Measurements from ENCODE around the gene PROC.

PROC gene

DNA sequence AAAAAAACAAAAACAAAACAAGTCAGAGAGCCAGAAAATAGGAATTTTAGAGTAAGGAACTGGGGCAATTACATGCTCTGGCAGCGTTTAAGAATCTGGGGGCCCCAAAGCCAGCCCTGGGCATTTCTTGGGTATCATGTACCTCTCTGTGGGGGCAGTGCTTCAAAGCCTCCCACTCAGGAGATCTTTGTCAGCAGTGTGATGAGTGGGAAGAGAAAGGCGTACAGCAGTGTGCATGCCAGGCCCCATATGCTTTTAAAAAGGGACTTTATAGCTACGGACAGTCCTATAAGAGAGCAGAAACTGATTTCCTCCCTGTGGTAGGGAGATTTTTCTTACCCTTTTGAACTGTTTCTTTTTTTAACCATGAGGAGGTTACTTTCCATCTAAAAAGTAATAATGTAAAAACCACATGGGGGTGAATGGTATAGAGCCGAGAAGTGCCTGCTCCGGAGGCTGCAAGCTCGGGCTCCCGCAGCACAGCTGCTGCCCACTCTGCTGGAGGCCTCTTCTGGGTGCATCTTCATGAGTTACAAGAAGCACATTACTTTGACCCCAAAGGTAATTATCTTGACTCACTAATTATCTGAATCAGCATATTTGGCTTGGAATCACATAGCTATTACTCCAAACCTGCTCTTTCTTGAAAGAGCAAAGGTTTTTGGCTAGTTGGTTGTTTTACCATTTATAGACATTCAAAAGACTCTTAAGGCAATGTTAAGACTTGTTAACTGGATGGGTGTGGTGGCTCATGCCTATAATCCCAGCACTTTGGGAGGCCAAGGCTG, 46.4 kb downstream of the PROC start:
- DNase-seq, result no peak

DNA sequence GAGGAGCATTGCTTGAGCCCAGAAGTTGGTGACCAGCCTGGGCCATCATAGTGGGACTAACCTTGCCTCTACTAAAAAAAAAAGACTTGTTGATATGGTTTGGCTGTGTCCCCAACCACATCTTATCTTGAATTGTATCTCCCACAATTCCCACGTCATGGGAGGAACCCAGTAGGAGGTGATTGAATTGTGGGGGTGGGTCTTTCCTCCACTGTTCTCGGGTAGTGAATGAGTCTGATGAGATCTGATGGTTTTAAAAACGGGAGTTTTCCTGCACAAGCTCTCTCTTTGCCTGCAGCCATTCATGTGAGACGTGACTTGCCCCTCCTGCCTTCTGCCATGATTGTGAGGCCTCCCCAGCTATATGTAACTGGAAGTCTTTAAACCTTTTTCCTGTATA, 47.0 kb downstream of the PROC start:
- DNase-seq, result no peak

DNA sequence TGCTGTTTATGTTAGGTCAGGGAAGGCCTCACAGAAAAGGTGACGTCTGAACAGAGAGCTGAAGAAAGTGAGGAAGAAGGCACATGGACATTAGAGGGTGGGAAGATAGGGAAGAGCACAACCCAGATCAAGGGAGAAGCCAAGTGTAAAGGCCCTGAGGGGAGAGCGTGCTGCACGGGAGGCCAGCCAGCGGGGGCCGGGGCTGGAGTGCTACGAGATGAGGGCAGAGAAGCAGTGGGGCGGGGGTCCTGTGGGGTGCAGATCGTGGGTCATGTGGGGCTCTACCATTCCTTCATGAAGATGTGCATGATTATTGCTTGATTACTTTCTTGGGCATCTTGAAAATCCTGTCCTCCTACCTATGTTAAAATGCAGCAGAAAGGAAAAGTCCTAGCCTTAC, 50.8 kb downstream of the PROC start:
- no peak for DNase-seq

DNA sequence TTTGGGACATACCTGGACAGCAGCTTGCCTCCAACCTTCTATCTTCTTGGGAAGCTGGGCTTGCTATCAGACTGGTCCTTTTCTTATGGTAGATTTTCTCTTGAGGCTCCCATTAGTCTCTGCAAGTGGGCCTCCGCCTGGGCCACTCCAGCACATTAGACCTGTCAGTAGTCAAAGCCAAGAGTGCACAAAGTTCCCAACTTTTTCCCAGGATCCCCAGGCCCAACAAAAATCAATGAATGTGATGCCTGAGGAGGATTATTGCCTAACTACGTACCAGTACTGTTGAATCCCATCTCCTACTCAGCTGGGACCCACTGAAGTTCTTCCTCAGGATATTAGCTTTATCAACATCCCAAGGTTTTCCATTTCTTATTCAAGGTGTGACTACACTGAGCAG, 51.7 kb downstream of the PROC start:
- DNase-seq, result no peak

DNA sequence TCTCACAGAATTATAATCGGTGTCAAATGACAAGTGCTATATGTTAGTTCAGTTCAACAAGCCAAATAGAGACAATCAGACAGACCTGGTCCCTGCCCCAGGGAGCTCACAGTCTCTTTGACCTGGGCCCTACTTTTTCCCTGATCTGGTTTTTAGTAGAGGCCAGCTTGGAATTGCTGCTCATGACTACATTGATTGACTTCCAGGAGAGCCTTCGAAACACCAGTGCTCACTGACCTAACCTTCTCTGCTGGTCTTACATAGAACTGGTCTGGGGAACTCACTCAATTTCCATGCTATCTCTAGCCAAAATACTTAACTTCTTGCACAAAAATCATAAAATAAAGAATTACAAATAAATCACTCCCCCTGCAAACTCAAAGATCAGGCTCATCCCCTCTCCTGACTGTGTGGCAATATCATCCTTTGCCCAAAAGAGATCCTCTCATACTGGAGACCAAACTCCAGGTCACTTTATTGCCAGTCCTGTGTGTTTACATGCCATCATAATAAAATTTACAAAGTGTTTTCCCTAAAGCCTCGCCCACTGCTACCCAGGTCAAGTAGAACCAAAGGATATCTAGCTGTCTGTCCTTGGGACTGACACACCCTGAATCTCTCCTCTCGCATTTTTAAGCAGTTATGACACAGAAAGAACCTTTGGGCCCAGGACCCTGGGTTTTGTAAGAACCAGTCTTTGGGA, 53.2 kb downstream of the PROC start:
- no peak for DNase-seq

DNA sequence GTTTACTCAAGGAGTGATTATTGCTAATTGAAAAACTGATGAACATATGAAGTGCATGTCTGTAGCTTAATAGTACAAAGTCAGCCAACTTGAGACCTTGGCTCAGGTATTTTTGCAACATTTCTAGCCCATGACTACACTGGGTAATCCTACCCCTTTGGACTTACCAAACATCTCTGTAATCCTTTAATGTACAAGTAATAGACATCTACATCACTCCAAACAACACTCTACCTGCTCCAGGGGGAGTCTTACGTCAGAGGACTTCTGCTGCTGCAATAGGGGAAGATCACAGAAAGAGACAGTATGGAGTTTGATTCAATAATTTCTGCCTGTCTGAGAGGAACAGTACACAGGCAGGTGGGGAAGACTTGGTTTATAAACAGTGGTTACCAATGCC, 54.0 kb downstream of the PROC start:
- DNase-seq, result no peak

DNA sequence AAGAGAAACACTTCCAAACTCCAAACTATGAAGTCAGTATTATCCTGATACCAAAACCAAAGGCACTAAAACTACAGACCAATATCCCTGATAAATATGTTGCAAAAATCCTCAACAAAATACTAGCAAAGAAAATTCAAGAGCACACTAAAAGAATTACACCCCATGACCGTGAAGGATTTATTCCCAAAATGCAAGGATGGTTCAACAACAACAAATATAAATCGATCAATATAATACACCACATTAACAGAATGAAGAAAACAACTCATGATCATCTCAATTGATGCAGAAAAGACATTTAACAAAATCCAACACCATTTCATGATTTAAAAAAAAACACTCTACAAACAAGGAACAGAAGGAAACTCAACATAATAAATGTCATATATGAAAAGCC, 57.6 kb downstream of the PROC start:
- DNase-seq, result no peak
